ENCODE measurements around the gene SIVA1.

DNA sequence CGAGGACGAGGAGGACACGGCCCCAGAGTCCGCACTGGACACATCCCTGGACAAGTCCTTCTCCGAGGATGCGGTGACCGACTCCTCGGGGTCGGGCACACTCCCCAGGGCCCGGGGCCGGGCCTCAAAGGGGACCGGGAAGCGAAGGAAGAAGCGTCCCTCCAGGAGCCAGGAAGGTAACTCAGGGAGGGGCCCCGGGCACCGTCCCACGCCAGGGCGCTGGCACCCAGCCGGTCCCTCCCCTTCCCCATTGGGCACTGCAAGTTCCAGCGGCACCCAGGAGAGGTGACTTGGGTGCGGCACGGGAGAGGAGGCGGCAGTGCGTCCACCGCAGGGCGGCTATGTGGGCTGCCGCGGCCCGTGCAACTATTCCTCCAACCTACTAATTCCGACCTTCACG is 38.3 kb upstream of the SIVA1 start:
- TF ChIP-seq ZNF266 (tag by site-specific recombination; IDR thresholded peaks at IDR 0.05; ENCODE audit: low read depth): no peak
- no peak for TF ChIP-seq ZNF133 (tag by site-specific recombination; IDR thresholded peaks at IDR 0.05)
- TF ChIP-seq ZNF274 (IDR thresholded peaks at IDR 0.05; ENCODE audit: low read length): no peak
- TF ChIP-seq ZNF274 (tag by site-specific recombination; IDR thresholded peaks at IDR 0.05; ENCODE audit: borderline replicate concordance): no peak
- TF ChIP-seq ZNF473 (tag by site-specific recombination; IDR thresholded peaks at IDR 0.05): no peak
- TF ChIP-seq, protein P1, sequence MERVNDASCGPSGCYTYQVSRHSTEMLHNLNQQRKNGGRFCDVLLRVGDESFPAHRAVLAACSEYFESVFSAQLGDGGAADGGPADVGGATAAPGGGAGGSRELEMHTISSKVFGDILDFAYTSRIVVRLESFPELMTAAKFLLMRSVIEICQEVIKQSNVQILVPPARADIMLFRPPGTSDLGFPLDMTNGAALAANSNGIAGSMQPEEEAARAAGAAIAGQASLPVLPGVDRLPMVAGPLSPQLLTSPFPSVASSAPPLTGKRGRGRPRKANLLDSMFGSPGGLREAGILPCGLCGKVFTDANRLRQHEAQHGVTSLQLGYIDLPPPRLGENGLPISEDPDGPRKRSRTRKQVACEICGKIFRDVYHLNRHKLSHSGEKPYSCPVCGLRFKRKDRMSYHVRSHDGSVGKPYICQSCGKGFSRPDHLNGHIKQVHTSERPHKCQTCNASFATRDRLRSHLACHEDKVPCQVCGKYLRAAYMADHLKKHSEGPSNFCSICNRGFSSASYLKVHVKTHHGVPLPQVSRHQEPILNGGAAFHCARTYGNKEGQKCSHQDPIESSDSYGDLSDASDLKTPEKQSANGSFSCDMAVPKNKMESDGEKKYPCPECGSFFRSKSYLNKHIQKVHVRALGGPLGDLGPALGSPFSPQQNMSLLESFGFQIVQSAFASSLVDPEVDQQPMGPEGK (tag by site-specific recombination; IDR thresholded peaks at IDR 0.05): no peak
